Neural cell (in vitro differentiated cells): ENCODE data around the gene B3GALNT2. TPM values are rescaled to one million over a fixed set of nuclear protein-coding genes. Genes with fewer than 3 reads are reported as not detected.

Source experiments
- H2AFZ ChIP-seq: fragments of 200-600, 300-800 bp; sonication (generic), shearing (Covaris generic); 2 replicates; pipeline ENCODE4 v1.6.0; 2014; ENCODE audit warnings: low read depth, mild to moderate bottlenecking, antibody characterized with exemption, low read length, moderate library complexity
- H3F3A ChIP-seq: fragments of 200-600 bp; shearing (Covaris generic); 2 replicates; pipeline ENCODE4 v1.6.1; 2016; ENCODE audit warnings: mild to moderate bottlenecking, moderate library complexity, mixed read lengths, antibody characterized with exemption, low read length; ENCODE audit not compliant: insufficient read depth, poor library complexity, severe bottlenecking
- H3K27ac ChIP-seq: fragments of 200-600, 300-800 bp; sonication (generic), shearing (Covaris generic); 2 replicates; pipeline ENCODE4 v1.5.1; 2014; ENCODE audit warnings: mild to moderate bottlenecking, low read length, moderate library complexity
- H3K27me3 ChIP-seq: fragments of 300-800, 200-600 bp; sonication (generic), shearing (Covaris generic); 2 replicates; pipeline ENCODE4 v1.6.0; 2014; ENCODE audit warnings: mild to moderate bottlenecking, low read depth, low read length, moderate library complexity; ENCODE audit not compliant: insufficient read depth
- H3K36me3 ChIP-seq: fragments of 300-800, 200-600 bp; sonication (generic), shearing (Covaris generic); 2 replicates; pipeline ENCODE4 v1.5.1; 2014; ENCODE audit warnings: mild to moderate bottlenecking, antibody characterized with exemption, low read length, moderate library complexity; ENCODE audit not compliant: insufficient read depth
- H3K4me2 ChIP-seq: fragments of 300-800, 200-600 bp; sonication (generic), shearing (Covaris generic); 2 replicates; pipeline ENCODE4 v1.6.0; 2014; ENCODE audit warnings: mild to moderate bottlenecking, low read length
- H3K4me3 ChIP-seq: fragments of 300-800, 200-600 bp; sonication (generic), shearing (Covaris generic); 2 replicates; pipeline ENCODE4 v1.5.1; 2014; ENCODE audit warnings: mild to moderate bottlenecking, low read length, moderate library complexity
- H3K79me2 ChIP-seq: fragments of 200-600 bp; shearing (Covaris generic); replicated peaks from 2 replicates; pipeline ENCODE4 v1.6.0; 2014; ENCODE audit warnings: mild to moderate bottlenecking, low read length, moderate library complexity; ENCODE audit not compliant: insufficient read depth
- H3K9ac ChIP-seq: fragments of 300-800, 200-600 bp; sonication (generic), shearing (Covaris generic); 2 replicates; pipeline ENCODE4 v1.6.1; 2016; ENCODE audit warnings: mild to moderate bottlenecking, low read length, mixed read lengths
- H3K9me2 ChIP-seq: fragments of 200-600 bp; shearing (Covaris generic); 2 replicates; pipeline ENCODE4 v1.6.1; 2016; ENCODE audit warnings: mild to moderate bottlenecking, low read length, mixed read lengths; ENCODE audit not compliant: insufficient read depth
- H3K9me3 ChIP-seq: fragments of 200-600, 300-800 bp; sonication (generic), shearing (Covaris generic); 2 replicates; pipeline ENCODE4 v1.6.1; 2016; ENCODE audit warnings: mild to moderate bottlenecking, mixed run types, low read length, moderate library complexity, mixed read lengths
- H4K20me1 ChIP-seq: fragments of 200-600 bp; shearing (Covaris generic); 2 replicates; pipeline ENCODE4 v1.6.1; 2016; ENCODE audit warnings: mild to moderate bottlenecking, mixed run types; ENCODE audit not compliant: insufficient read depth
- CTCF ChIP-seq: fragments of 450-650 bp; IDR thresholded peaks from 2 replicates; pipeline ENCODE4 v1.5.1; 2014; ENCODE audit warnings: antibody characterized with exemption, mild to moderate bottlenecking, moderate library complexity; ENCODE audit not compliant: poor library complexity, severe bottlenecking
- EP300 ChIP-seq: fragments of 450-650 bp; conservative IDR thresholded peaks from 2 replicates; pipeline ENCODE4 v1.6.1; 2014; ENCODE audit warnings: antibody characterized with exemption, mild to moderate bottlenecking, moderate library complexity; ENCODE audit not compliant: poor library complexity, severe bottlenecking
- EZH2 ChIP-seq: fragments of 200-600, 300-800 bp; shearing (Covaris generic), sonication (generic); IDR thresholded peaks from 2 replicates; pipeline ENCODE4 v1.6.1; 2014; ENCODE audit warnings: antibody characterized with exemption, low read length, borderline replicate concordance, mild to moderate bottlenecking; ENCODE audit not compliant: insufficient read depth, poor library complexity, severe bottlenecking
- MXI1 ChIP-seq: fragments of 450-650 bp; conservative IDR thresholded peaks from 2 replicates; pipeline ENCODE4 v1.6.1; 2014; ENCODE audit warnings: antibody characterized with exemption, mild to moderate bottlenecking; ENCODE audit not compliant: poor library complexity, severe bottlenecking
- POLR2AphosphoS5 ChIP-seq: IDR thresholded peaks from 2 replicates; pipeline ENCODE4 v1.6.1; 2012
- RAD21 ChIP-seq: fragments of 450-650 bp; conservative IDR thresholded peaks from 2 replicates; pipeline ENCODE4 v1.6.1; 2014; ENCODE audit warnings: antibody characterized with exemption, mild to moderate bottlenecking, moderate library complexity
- REST ChIP-seq: IDR thresholded peaks from 2 replicates; pipeline ENCODE4 v1.6.1; 2012; ENCODE audit warnings: borderline replicate concordance
- SMC3 ChIP-seq: fragments of 450-650 bp; conservative IDR thresholded peaks from 2 replicates; pipeline ENCODE4 v1.6.1; 2014; ENCODE audit warnings: antibody characterized with exemption, mild to moderate bottlenecking, moderate library complexity; ENCODE audit not compliant: poor library complexity
- TAF1 ChIP-seq: IDR thresholded peaks from 2 replicates; pipeline ENCODE4 v1.6.1; 2012; ENCODE audit warnings: low read depth
- polyA plus RNA-seq: library from polyadenylated mRNA; depleted of rRNA; stranded (reverse); fragments of >200 nt; gene quantifications from 2 replicates; pipeline ENCODE4 v1.2.3, GENCODE V29; 2014

The B3GALNT2 gene
- polyA plus RNA-seq, 1 donor from 2014 or later = 29.0 TPM

DNA sequence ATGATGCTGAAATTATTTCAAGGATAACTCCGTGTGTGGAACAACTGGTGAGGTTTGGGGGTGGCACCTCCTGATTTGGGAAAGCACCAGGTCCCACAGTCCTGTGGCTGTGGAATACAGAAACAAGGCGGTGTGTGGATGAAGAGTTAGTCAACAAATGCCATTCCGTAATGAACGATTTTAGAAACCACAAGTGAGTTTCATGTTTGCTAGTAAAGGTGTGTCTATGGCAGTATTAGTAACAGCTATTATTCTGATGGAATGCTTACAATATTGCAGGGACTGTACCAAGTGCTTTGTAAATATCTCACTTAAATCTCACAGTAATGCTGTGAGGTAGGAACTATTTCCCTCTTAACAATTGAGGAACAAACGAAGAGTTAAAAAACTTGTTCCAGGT, 53.8 kb downstream of the B3GALNT2 start:
- Histone ChIP-seq H4K20me1 (no peaks in the 10 kb centered on the region), H3K4me3 (no peak overlapping the region), H3K36me3 (peaks cover 6% of the 10 kb centered on the region), H3K27ac (no peak overlapping the region), H3K79me2 (no peaks in the 10 kb centered on the region), H3F3A (no peaks in the 10 kb centered on the region), H3K4me2 (no peak overlapping the region), H3K9ac (no peak overlapping the region), H3K27me3 (no peaks in the 10 kb centered on the region), H3K9me3 (no peaks in the 10 kb centered on the region), H3K9me2 (no peaks in the 10 kb centered on the region), H2AFZ (no peak overlapping the region)
- TF ChIP-seq EP300 (no peak), POLR2AphosphoS5 (no peak), REST (no peak), SMC3 (no peak), TAF1 (no peak), EZH2 (no peak), CTCF (no peak), RAD21 (no peak), MXI1 (no peak)

GRCh38 chr1:235448616-235449015, 55.6 kb downstream of the B3GALNT2 start:
- Histone ChIP-seq H3K27me3 (no peaks in the 10 kb centered on the region), H3K79me2 (no peaks in the 10 kb centered on the region), H3K4me2 (no peak overlapping the region), H3K9ac (no peak overlapping the region), H2AFZ (no peak overlapping the region), H3F3A (no peaks in the 10 kb centered on the region), H3K9me3 (no peaks in the 10 kb centered on the region), H3K36me3 (peaks cover 6% of the 10 kb centered on the region), H4K20me1 (no peaks in the 10 kb centered on the region), H3K27ac (no peak overlapping the region), H3K9me2 (no peaks in the 10 kb centered on the region), H3K4me3 (no peak overlapping the region)
- no peak for TF ChIP-seq EP300
- no peak for TF ChIP-seq REST
- TF ChIP-seq POLR2AphosphoS5 = no peak
- TF ChIP-seq CTCF = no peak
- no peak for TF ChIP-seq SMC3
- TF ChIP-seq EZH2 = no peak
- no peak for TF ChIP-seq RAD21
- TF ChIP-seq TAF1 = no peak
- TF ChIP-seq MXI1 = no peak
